OCI-LY7 (cell line): Measurements from ENCODE around the gene ATMIN. TPM values are rescaled to one million over a fixed set of nuclear protein-coding genes. Genes with fewer than 3 reads are reported as not detected.

Experiments
- BruUV-seq: library from RNA; stranded (reverse); fragments of 400-500 nt; replicated peaks from 2 replicates; lab custom pipeline; 2021; lab: Mats Ljungman, UMichigan
- CTCF ChIA-PET: fragments of 300-600 bp; sonication (Branson Sonifier 250); formaldehyde crosslinking; loops from one replicate; lab custom pipeline; 2022; ENCODE audit warnings: antibody characterized with exemption; ENCODE audit not compliant: unreplicated experiment; lab: Charles Lee
- POLR2A ChIA-PET: fragments of 300-600 bp; sonication (Branson Sonifier 250); formaldehyde crosslinking; loops from one replicate; lab custom pipeline; 2022; ENCODE audit warnings: antibody characterized with exemption; lab: Charles Lee
- DNase-seq: peaks from one replicate; pipeline ENCODE4 v3.0.0-alpha.2; 2015; ENCODE audit warnings: low spot score
- H2AFZ ChIP-seq: fragments of 200-600 bp; sonication (generic), shearing (Covaris generic); 2 replicates; pipeline ENCODE4 v1.6.1; 2014; ENCODE audit warnings: mild to moderate bottlenecking, antibody characterized with exemption, low read length, moderate library complexity
- H3K27ac ChIP-seq: fragments of 200-600 bp; sonication (generic); 2 replicates; pipeline ENCODE4 v1.5.1; 2014; ENCODE audit warnings: mixed run types, low read depth, mild to moderate bottlenecking, moderate library complexity, low read length, inconsistent platforms; ENCODE audit not compliant: poor library complexity, severe bottlenecking
- H3K36me3 ChIP-seq: fragments of 200-600 bp; sonication (generic); 2 replicates; pipeline ENCODE4 v1.6.1; 2014; ENCODE audit warnings: mild to moderate bottlenecking, antibody characterized with exemption, low read length, moderate library complexity, mixed read lengths; ENCODE audit not compliant: insufficient read depth
- H3K4me1 ChIP-seq: fragments of 200-600 bp; sonication (generic); 2 replicates; pipeline ENCODE4 v1.5.1; 2014; ENCODE audit warnings: mild to moderate bottlenecking, low read length; ENCODE audit not compliant: insufficient read depth, poor library complexity, severe bottlenecking
- H3K4me2 ChIP-seq: fragments of 200-600 bp; sonication (generic); 2 replicates; pipeline ENCODE4 v1.6.1; 2014; ENCODE audit warnings: mild to moderate bottlenecking, low read length
- H3K4me3 ChIP-seq: fragments of 200-600 bp; sonication (generic); 2 replicates; pipeline ENCODE4 v1.5.1; 2014; ENCODE audit warnings: mild to moderate bottlenecking, low read depth, low read length; ENCODE audit not compliant: poor library complexity, severe bottlenecking
- H3K79me2 ChIP-seq: fragments of 200-600 bp; sonication (generic); 2 replicates; pipeline ENCODE4 v1.6.1; 2016; ENCODE audit warnings: low read depth, mild to moderate bottlenecking, low read length, moderate library complexity, mixed read lengths; ENCODE audit not compliant: insufficient read depth
- H3K9me2 ChIP-seq: fragments of 200-600 bp; sonication (generic); 2 replicates; pipeline ENCODE4 v1.6.1; 2016; ENCODE audit warnings: mild to moderate bottlenecking, low read length, mixed read lengths; ENCODE audit not compliant: insufficient read depth
- H3K9me3 ChIP-seq: fragments of 200-600 bp; sonication (generic); 2 replicates; pipeline ENCODE4 v1.6.1; 2014; ENCODE audit warnings: mild to moderate bottlenecking, mixed run types, low read length, mixed read lengths
- H4K20me1 ChIP-seq: fragments of 200-600 bp; sonication (generic); 2 replicates; pipeline ENCODE4 v1.6.1; 2014; ENCODE audit warnings: mild to moderate bottlenecking, antibody characterized with exemption, low read length, moderate library complexity, mixed read lengths; ENCODE audit not compliant: insufficient read depth
- EZH2phosphoT487 ChIP-seq: fragments of 200-600 bp; sonication (generic); IDR thresholded peaks from 2 replicates; pipeline ENCODE4 v1.6.1; 2018; ENCODE audit warnings: low read depth, borderline replicate concordance, mild to moderate bottlenecking, mixed run types, antibody characterized with exemption, low read length, moderate library complexity, mixed read lengths
- intact Hi-C: fragments of 100-400 bp; cut with micrococcal nuclease; formaldehyde crosslinking; loops from one replicate; pipeline ENCODE4 v1.10.0; 2022; ENCODE audit not compliant: unreplicated experiment
- total RNA-seq, 2 experiments: library from RNA; depleted of rRNA in 1 of 2; stranded (reverse); fragments of >200 nt in 1 of 2; shearing (Covaris generic) in 1 of 2; gene quantifications; 2 replicates each; pipeline ENCODE4 v1.2.3, GENCODE V29; 2014 to 2022
- TF ChIP-seq, protein P1 (sequence below): fragments of 200-600 bp; sonication (generic); conservative IDR thresholded peaks from 2 replicates; pipeline ENCODE4 v1.5.1; 2014; ENCODE audit warnings: mild to moderate bottlenecking, antibody characterized with exemption, low read length, moderate library complexity, mixed read lengths

ATMIN gene
- total RNA-seq, 2 experiments from 2014 or later, result 15.0 to 23.7 TPM

DNA sequence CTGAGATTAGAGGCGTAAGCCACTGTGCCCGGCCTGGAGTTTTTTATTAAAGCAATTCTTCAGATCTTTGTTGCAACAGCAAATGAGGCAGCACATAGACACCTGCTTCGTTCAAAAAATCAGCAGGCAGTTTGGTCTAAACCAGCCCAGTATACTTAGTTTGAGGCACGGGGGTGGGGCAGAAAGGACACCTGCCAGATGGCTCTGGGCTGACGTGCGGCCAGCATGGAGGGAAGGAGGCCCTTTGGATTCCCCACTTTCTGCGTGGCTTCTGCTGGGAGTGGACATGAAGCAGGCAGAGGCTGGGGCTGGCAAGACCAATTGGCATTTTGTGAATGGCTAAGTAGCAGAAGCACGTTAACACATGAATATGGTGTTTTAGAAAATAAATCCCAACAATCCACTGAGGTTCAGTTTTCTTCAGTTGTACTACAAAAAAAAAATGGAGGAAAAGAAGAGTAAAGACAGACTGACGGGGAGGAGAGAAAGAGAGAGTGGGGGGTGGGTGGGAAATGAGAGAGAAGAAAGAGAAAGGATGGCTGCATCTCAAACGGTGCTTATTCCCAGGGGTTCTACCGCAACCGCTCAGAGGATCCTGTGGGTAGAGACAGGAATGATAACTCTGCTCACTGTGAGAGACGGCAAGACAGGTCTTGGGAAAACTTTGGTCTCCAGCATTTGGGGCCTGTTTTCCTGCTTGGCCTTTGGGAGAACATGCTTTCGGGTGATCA, 25.1 kb downstream of the ATMIN start:
- H3K27ac ChIP-seq, result no peak overlapping the region
- no TSS peak for BruUV-seq
- H3K9me2 ChIP-seq, result no peaks in the 10 kb centered on the region
- H3K79me2 ChIP-seq, result no peaks in the 10 kb centered on the region
- H3K9me3 ChIP-seq, result no peaks in the 10 kb centered on the region
- no peak overlapping the region for H3K4me2 ChIP-seq
- no peaks in the 10 kb centered on the region for H4K20me1 ChIP-seq
- no peak for TF ChIP-seq EZH2phosphoT487
- TF ChIP-seq, protein P1, sequence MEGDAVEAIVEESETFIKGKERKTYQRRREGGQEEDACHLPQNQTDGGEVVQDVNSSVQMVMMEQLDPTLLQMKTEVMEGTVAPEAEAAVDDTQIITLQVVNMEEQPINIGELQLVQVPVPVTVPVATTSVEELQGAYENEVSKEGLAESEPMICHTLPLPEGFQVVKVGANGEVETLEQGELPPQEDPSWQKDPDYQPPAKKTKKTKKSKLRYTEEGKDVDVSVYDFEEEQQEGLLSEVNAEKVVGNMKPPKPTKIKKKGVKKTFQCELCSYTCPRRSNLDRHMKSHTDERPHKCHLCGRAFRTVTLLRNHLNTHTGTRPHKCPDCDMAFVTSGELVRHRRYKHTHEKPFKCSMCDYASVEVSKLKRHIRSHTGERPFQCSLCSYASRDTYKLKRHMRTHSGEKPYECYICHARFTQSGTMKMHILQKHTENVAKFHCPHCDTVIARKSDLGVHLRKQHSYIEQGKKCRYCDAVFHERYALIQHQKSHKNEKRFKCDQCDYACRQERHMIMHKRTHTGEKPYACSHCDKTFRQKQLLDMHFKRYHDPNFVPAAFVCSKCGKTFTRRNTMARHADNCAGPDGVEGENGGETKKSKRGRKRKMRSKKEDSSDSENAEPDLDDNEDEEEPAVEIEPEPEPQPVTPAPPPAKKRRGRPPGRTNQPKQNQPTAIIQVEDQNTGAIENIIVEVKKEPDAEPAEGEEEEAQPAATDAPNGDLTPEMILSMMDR, result no peak
- no peak for DNase-seq
- H3K4me3 ChIP-seq, result no peak overlapping the region
- no peaks in the 10 kb centered on the region for H3K36me3 ChIP-seq
- CTCF ChIA-PET, result no interaction called here
- no peak overlapping the region for H2AFZ ChIP-seq
- H3K4me1 ChIP-seq, result no peaks in the 10 kb centered on the region
- POLR2A ChIA-PET, result interaction anchor here (0.8 kb wide), 1 partner anchor 13 kb away, joined by 3 read pairs; no protein-coding TSS in a partner anchor
- intact Hi-C loops, result no loop called here

DNA sequence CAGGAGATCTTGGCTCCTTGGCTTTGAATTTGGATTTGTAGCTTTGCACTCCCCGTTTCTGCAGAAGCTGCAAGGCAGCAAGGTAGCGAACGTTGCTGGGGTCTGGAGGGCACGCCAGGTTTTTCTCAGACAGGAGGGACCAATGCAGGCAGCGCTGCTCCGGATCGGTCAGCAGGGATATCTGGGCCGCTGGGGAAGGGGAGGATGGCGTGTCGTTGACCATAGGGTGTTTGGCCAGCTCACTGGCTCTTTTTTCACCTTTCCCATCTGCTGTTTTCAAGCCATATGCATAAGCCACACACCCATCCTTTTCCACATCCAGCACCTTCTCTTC, 25.6 kb downstream of the ATMIN start:
- no peaks in the 10 kb centered on the region for H3K9me3 ChIP-seq
- H3K4me3 ChIP-seq, result no peak overlapping the region
- no peaks in the 10 kb centered on the region for H3K9me2 ChIP-seq
- no peak overlapping the region for H3K4me2 ChIP-seq
- no peaks in the 10 kb centered on the region for H3K79me2 ChIP-seq
- no peaks in the 10 kb centered on the region for H4K20me1 ChIP-seq
- no peaks in the 10 kb centered on the region for H3K36me3 ChIP-seq
- H2AFZ ChIP-seq, result no peak overlapping the region
- intact Hi-C loops, result no loop called here
- POLR2A ChIA-PET, result interaction anchor here (0.8 kb wide), 1 partner anchor 12 kb away, joined by 3 read pairs; no protein-coding TSS in a partner anchor
- TF ChIP-seq EZH2phosphoT487, result no peak
- TF ChIP-seq, protein P1, result no peak
- no peak overlapping the region for H3K27ac ChIP-seq
- DNase-seq, result no peak
- H3K4me1 ChIP-seq, result no peaks in the 10 kb centered on the region
- BruUV-seq, result no TSS peak
- CTCF ChIA-PET, result no interaction called here
